GM18951 (cell line): ENCODE results near the gene NR1D1.

Source experiments
- POLR2A ChIP-seq: IDR thresholded peaks from 4 replicates; pipeline ENCODE4 v1.6.1; 2011; ENCODE audit warnings: mild to moderate bottlenecking; ENCODE audit not compliant: insufficient read length, insufficient read depth; ENCODE audit errors: extremely low read depth
- in situ Hi-C: fragments of 300-500 bp; cut with MboI; formaldehyde crosslinking; loops from one replicate; pipeline ENCODE4 v1.12.0; 2022; ENCODE audit warnings: low sequenced_read_pairs, mixed read lengths, inconsistent platforms; ENCODE audit not compliant: unreplicated experiment

The NR1D1 gene

DNA sequence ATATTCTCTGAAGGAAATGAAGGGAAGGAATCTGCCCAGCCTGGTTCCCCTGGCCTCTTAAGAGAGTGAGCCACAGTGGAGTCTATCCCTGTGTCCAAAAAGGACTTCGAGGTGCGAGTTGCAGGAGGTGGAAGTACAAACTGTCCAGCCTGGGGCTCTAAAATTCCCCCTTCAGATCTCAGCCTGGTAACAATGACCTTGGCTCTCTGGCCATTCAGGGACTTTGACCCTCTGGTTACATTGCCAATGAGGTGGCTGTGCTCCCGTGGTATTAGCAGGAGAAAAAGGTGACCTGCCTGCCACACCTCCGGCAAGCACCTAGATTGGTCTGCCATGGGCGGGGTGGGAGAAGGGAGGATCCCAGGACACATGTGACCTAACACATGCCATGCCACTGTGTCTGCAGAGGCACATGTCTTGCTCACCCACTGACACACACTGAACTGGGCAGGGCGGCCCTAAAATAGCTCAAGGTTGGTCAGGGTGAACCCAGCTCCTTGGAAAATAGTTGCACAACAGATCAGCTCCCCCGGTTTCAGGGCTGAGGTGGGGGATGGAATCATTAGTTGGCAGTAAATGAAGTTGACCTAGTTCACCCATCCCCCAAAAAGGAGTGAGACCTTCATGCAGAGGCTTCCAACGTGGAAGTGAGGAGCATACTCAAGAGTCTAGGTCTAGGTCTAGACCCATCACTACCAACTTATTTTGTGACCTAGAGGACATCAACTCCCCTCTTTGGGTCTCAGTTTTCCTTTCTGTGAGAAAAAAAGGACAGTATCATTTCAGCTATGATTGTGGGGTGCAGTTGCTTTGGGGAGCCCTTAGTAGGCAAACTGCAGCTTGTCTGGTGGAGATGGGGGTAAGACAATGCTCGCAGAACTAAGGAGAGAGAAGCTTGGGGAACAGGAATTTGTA lies 2.2 kb downstream of the NR1D1 start:
- in situ Hi-C loops: no loop called here
- no peak for TF ChIP-seq POLR2A

DNA sequence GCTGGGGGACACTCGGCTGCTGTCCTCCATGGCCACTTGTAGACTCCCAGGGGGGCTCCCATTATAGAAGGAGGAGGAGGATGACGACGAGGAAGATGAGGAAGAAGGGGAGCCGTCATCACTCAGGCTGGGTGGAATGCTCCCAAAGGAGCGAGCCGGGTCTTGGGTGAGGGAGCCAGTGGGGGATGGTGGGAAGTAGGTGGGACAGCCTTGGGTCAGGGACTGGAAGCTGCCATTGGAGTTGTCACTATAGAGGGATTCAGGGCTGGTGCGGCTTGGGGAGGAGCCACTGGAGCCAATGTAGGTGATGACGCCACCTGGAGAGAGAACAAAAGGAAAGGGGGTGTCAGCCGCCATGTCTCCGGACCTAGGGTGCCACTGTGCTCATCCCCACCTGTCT lies 3.3 kb downstream of the NR1D1 start:
- no peak for TF ChIP-seq POLR2A
- in situ Hi-C loops: no loop called here

DNA sequence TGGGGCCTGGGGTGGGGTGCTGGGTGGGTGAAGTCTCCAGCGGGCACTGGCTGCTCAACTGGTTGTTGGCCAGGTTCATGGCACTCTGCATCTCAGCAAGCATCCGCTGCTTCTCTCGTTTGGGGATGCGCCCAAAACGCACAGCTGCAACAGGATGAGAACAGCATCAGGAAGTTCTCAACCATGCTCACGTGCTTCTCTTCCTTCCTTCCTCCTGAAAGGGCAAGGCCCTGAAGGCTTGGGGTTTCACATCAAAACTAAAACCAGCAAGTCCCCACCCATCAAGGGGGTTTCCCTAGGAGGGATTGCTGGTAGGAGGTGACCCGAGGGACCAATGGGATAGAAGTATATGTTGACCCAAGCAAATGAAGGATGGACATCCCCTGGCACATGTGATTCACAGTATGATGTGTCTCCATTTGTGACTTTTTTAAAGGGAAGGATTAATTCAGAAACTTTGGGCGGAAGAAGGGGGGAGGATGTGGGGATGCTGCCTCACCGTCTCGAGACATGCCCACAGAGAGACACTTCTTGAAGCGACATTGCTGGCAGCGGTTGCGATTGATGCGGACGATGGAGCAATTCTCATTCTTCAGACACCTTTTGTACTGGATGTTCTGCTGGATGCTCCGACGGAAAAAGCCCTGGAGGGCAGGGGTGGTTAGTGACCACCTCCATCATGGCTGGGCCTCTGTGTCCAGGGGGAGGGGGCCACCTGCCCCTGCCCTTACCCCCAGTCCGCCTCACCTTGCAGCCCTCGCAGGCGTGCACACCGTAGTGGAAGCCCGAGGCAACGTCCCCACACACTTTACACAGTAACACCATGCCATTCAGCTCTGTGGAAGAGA lies 4.2 kb downstream of the NR1D1 start:
- in situ Hi-C loops: no loop called here
- TF ChIP-seq POLR2A: peak; percentile 50

DNA sequence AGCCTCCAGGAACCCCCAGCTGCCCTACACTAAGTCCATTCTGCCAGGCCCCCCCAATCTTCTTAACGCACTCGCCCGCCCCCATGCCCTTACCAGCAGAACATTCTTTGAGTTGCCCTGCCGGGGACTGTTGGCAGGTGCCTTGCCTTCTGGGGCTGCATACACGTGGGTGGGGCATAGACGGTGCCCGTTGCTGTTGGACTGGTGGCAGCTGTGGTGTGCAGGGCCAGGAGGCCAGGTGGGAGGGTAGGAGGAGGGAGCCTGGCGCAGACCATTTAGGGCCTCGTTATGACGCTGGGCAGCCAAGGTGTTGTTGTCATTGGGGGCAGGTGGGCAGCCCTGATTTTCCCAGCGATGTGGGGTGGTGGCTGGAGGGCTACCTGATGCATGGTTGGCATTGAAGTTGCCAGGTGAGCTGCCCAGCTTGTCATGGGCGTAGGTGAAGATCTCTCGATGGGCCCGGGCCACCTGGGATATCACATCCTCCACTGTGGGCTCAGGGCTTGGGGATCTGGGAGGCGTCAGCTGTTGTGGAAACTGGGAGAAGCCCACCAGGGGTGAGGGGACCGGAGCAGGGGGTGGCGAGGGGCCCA lies 4.9 kb downstream of the NR1D1 start:
- in situ Hi-C loops: no loop called here
- TF ChIP-seq POLR2A: no peak

DNA sequence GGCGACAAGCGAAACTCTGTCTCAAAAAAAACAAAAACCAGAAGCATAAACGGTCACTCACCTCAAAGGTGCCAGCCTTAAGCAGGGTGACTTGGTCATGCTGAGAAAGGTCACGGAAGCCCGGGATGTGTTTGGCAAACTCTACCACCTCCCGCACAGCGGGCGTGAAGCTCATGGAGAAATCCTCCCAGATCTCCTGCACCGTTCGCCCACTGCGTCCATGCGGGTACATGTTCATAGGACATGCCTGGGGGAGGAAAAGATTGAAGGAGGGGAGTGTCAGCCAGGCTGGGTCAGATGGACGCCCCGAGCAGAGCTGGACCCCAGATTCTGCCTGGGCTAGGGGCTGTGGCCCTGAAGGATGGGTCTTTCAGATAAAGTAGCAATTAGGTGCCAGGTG lies 5.5 kb downstream of the NR1D1 start:
- TF ChIP-seq POLR2A: no peak
- in situ Hi-C loops: no loop called here

DNA sequence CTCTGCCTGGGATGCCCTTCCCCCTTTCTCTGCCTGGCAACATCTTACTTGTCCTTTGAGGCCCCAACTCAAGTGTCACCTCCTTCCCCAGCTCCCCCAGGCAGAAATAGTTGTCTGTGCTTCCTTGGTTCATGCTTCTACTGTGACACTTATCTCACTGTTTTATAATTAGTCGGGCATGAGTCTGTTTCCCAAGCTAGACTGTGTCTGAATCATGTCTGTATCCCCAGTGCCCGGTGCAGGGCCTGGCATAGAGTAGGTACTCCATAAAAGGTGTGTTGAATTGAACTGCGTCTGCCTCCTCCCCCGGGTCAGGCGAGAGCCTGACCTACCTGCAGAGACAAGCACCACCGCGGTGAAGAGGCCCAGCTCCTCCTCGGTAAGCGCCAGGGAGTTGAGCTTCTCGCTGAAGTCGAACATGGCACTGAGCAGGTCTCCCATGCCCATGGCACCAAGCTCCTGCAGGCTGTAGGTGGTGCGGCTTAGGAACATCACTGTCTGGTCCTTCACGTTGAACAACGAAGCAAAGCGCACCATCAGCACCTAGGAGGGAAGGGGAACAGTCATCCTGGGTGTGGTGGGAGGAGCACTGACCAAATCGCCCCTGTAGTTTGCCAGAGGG lies 6.7 kb downstream of the NR1D1 start:
- TF ChIP-seq POLR2A: no peak
- in situ Hi-C loops: no loop called here

DNA sequence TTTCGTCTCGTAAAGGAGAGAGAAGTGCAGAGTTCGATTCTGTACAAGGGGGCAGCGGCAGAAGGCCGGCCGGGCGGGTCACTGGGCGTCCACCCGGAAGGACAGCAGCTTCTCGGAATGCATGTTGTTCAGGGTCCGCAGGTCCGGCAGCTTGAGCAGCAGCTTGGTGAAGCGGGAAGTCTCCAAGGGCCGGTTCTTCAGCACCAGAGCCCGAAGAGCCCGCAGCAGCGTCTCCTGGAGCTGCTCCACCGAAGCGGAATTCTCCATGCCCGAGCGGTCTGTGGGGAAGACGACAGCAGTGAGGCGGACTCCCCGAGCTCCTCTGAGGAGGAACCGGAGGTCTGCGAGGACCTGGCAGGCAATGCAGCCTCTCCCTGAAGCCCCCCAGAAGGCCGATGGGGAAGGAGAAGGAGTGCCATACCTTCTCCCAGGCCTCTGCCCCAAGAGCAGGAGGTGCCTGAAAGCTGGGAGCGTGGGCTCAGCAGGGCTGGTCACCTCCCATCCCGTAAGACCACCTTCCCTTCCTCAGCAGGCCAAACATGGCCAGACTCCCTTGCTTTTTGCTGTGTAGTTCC lies 7.3 kb downstream of the NR1D1 start:
- in situ Hi-C loops: no loop called here
- TF ChIP-seq POLR2A: no peak

DNA sequence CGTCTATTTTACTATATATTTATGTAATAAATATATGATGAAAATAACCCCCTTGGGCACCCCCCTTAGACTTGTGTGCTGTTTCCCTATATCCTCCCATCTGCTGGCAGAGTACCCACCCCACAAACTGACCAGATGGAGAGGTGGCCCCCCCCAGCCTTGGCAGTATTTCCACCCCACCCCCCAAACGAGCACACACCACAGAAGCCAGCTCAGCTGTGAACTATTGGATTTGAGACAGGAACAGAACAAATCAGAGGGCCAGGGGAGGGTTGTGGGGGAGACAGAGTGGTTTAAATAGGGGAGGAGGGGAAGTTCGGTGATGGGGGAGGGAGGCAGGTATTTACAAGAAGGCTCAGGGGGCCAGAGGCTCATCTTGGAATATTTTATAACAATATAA lies 7.8 kb downstream of the NR1D1 start:
- TF ChIP-seq POLR2A: no peak
- in situ Hi-C loops: no loop called here

DNA sequence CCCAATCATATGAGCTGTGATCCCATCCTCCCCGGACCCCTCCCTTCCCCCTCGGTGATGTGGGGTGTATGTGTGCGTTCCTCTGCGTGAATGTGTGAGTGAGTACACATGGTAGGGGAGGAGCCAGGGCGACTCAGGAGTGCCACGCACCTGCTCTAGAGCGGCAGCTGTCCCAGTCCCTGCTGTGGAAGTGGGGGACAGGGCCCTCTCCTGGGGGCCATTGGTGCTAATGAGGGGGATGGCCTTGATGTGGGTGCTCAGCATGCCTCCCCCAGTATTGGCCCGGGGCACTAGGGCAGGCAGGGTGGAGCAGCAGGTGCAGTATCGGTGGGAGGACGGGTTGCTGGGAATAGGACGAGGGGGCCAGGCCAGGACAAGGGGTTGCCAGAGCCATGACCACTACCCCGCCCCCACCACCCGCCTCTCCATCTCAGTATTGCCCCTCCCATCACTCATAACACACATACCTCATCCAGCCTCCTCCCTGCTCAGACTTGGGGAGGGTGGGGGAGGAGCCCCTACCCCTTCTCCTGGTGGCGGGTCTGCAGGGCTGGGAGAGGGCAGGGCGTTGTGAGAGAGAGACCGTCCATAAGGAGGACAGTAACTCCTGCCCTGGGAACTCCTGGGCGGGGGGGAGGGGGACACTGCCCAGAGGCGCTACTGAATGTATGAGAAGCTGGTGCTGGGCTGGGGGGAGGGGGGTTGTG lies 8.5 kb downstream of the NR1D1 start:
- no peak for TF ChIP-seq POLR2A
- in situ Hi-C loops: no loop called here

DNA sequence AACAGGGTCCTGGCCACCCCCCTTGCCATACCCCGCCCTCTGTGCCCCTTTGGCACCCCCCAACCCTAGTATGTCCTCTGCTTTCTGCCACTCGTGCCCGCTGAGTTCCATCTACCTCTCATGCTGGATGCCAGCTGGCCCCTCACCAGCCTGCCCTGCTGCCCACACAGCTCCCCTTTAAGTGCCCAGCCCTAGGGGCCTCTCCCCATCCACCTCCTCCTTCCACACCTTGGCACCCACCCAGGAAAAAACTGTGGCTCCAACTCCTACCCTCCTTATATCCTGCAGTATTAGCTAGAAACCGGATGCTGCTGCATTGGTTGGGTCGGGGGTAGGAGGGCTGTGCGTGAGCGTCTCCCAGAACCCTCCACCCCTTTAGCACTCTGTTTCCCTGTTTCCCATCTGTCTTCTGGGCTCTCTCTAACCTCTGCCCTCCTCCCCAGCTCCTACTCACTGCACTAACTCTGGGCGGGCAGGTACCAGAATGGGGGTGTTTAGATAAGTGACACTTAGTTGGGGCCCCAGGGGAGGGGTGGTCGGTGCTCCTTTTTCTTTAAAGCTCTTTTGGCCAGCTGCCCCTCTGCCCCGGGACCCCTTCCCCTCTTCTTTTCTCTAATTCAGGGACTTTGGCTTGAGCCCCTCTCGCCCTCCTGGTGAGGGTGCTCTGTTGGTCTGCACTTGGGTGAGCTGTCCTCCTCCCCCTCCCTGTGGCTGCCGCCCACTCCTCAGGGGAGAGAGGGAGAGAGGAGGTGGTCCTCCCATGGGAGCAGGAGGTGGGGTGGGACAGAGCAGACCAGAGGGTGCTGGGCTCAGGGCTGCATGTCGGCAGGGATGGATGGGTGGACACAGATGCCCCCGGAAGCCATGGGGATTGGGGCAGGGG lies 9.9 kb downstream of the NR1D1 start:
- in situ Hi-C loops: no loop called here
- no peak for TF ChIP-seq POLR2A
